ENCODE results near the gene ABCC4. TPM values are rescaled to one million over a fixed set of nuclear protein-coding genes. Genes with fewer than 3 reads are reported as not detected.
A peak's percentile ranks its signal among the peaks of the same experiment; 100 is the strongest.

The ABCC4 gene
- total and polyA plus RNA-seq, 2 donors from 2014 or later: 11.3 to 52.4 TPM

- Histone ChIP-seq H3K27ac (ENCODE audit: low read depth in 2 of 2, low read length in 2 of 2) (no peak overlapping the region), H3K9me3 (ENCODE audit: control insufficient read depth in 2 of 3, insufficient read depth in 1 of 3, low read length in 3 of 3) (no peaks in the 10 kb centered on the region), H3K9ac (ENCODE audit: low read length in 3 of 3) (no peak overlapping the region), H3K27me3 (ENCODE audit: control insufficient read depth, insufficient read depth, low read length) (no peaks in the 10 kb centered on the region), H3K4me3 (ENCODE audit: low read length in 3 of 3) (no peak overlapping the region), H3K4me1 (ENCODE audit: control insufficient read depth in 2 of 3, insufficient read depth in 2 of 3, low read depth in 1 of 3, low read length in 3 of 3) (no peaks in the 10 kb centered on the region), H3K36me3 (ENCODE audit: control insufficient read depth in 2 of 3, insufficient read depth in 3 of 3, low read length in 3 of 3) (no peaks in the 10 kb centered on the region)
- no peak for TF ChIP-seq CTCF (IDR thresholded peaks at IDR 0.05; ENCODE audit: borderline replicate concordance, extremely low read depth, insufficient read depth)
- FAIRE-seq: no peak
- peak in 1 of 5 donors; percentile 23 for DNase-seq
- intact Hi-C loops (cut with DNase I): no loop called here
Measured at GRCh38 chr13:95284436-95284835, 16.8 kb downstream of the ABCC4 start.

- intact Hi-C loops (cut with DNase I): no loop called here
- Histone ChIP-seq H3K27me3 (ENCODE audit: control insufficient read depth, insufficient read depth, low read length) (no peaks in the 10 kb centered on the region), H3K4me3 (ENCODE audit: low read length in 3 of 3) (no peak overlapping the region), H3K27ac (ENCODE audit: low read depth in 2 of 2, low read length in 2 of 2) (no peak overlapping the region), H3K36me3 (ENCODE audit: control insufficient read depth in 2 of 3, insufficient read depth in 3 of 3, low read length in 3 of 3) (no peaks in the 10 kb centered on the region), H3K4me1 (ENCODE audit: control insufficient read depth in 2 of 3, insufficient read depth in 2 of 3, low read depth in 1 of 3, low read length in 3 of 3) (peaks cover 0 to 6% (median 5%) of the 10 kb centered on the region in 3 donors), H3K9me3 (ENCODE audit: control insufficient read depth in 2 of 3, insufficient read depth in 1 of 3, low read length in 3 of 3) (no peaks in the 10 kb centered on the region), H3K9ac (ENCODE audit: low read length in 3 of 3) (no peak overlapping the region)
- no peak for DNase-seq
- FAIRE-seq: no peak
- TF ChIP-seq CTCF (IDR thresholded peaks at IDR 0.05; ENCODE audit: borderline replicate concordance, extremely low read depth, insufficient read depth): no peak
Measured at GRCh38 chr13:95279016-95279415, 22.2 kb downstream of the ABCC4 start.

- H3K27ac ChIP-seq (ENCODE audit: low read depth in 2 of 2, low read length in 2 of 2): no peak overlapping the region
- H3K36me3 ChIP-seq (ENCODE audit: control insufficient read depth in 2 of 3, insufficient read depth in 3 of 3, low read length in 3 of 3): no peaks in the 10 kb centered on the region
- no peaks in the 10 kb centered on the region for H3K9me3 ChIP-seq (ENCODE audit: control insufficient read depth in 2 of 3, insufficient read depth in 1 of 3, low read length in 3 of 3)
- no peak overlapping the region for H3K9ac ChIP-seq (ENCODE audit: low read length in 3 of 3)
- TF ChIP-seq CTCF (IDR thresholded peaks at IDR 0.05; ENCODE audit: borderline replicate concordance, extremely low read depth, insufficient read depth): no peak
- H3K4me3 ChIP-seq (ENCODE audit: low read length in 3 of 3): no peak overlapping the region
- FAIRE-seq (no peak), DNase-seq (peak in 1 of 5 donors; percentile 17)
- no peaks in the 10 kb centered on the region for H3K27me3 ChIP-seq (ENCODE audit: control insufficient read depth, insufficient read depth, low read length)
- intact Hi-C loops (cut with DNase I): no loop called here
- H3K4me1 ChIP-seq (ENCODE audit: control insufficient read depth in 2 of 3, insufficient read depth in 2 of 3, low read depth in 1 of 3, low read length in 3 of 3): peaks cover 0 to 10% (median 7%) of the 10 kb centered on the region in 3 donors
Measured at GRCh38 chr13:95276037-95276505, 25.2 kb downstream of the ABCC4 start.

All from kidney (tissue), 14 donors.